Heart right ventricle (tissue), 16 donors: ENCODE results near the gene SPTBN4. TPM values are rescaled to one million over a fixed set of nuclear protein-coding genes. Genes with fewer than 3 reads are reported as not detected.

Source experiments
- ATAC-seq, 8 donors: fragments of 200-7000 bp; cut with Tn5 transposase; one replicate each; pipeline ENCODE4 v1.9.1; 2020; ENCODE audit warnings: mild to moderate bottlenecking in 8 of 8, moderate library complexity in 8 of 8, moderate number of reproducible peaks in 1 of 8
- DNase-seq, 2 donors: peaks; one replicate each; pipeline ENCODE4 v3.0.0-alpha.2; 2020
- H3K27ac ChIP-seq, 10 donors: fragments of 200-600 bp; sonication (generic) in 2 of 10; one replicate each; pipeline versions ENCODE4 v1.5.0 to v1.8.0; 2020 to 2022; ENCODE audit warnings: mild to moderate bottlenecking in 3 of 10
- H3K27me3 ChIP-seq, 7 donors: fragments of 200-600 bp; one replicate each; pipeline ENCODE4 v1.8.0; 2021 to 2022; ENCODE audit warnings: mild to moderate bottlenecking in 2 of 7
- H3K36me3 ChIP-seq, 9 donors: fragments of 200-600 bp; sonication (generic) in 1 of 9; one replicate each; pipeline versions ENCODE4 v1.5.0 to v1.8.0; 2020 to 2022; ENCODE audit warnings: mild to moderate bottlenecking in 2 of 9
- H3K4me1 ChIP-seq, 9 donors: fragments of 200-600 bp; sonication (generic) in 1 of 9; one replicate each; pipeline versions ENCODE4 v1.5.0 to v1.8.0; 2020 to 2022; ENCODE audit warnings: mild to moderate bottlenecking in 4 of 9
- H3K4me3 ChIP-seq, 10 donors: fragments of 200-600 bp; sonication (generic) in 2 of 10; one replicate each; pipeline versions ENCODE4 v1.5.0 to v1.8.0; 2020 to 2022; ENCODE audit warnings: mild to moderate bottlenecking in 7 of 10, moderate library complexity in 2 of 10
- H3K9me3 ChIP-seq, 11 donors: fragments of 200-600 bp in 10 of 11; sonication (generic) in 2 of 11; one replicate each; pipeline versions ENCODE4 v1.5.0 to v1.8.0; 2013 to 2022; ENCODE audit warnings: mild to moderate bottlenecking in 2 of 11, control low read depth in 1 of 11, moderate library complexity in 1 of 11
- WGBS, 2 donors: extraction: QIAGEN DNeasy Blood & Tissue Kit; methylation state at CpG; one replicate each; pipeline ENCODE4 v1.1.7; 2013; ENCODE audit warnings: inconsistent platforms in 1 of 2; 5-methylcytosine and 5-hydroxymethylcytosine counted together
- intact Hi-C, 10 donors: fragments of 100-400 bp; cut with DNase I; formaldehyde crosslinking; loops; one replicate each; pipeline versions ENCODE4 v1.11.1 to v1.14.2; 2022
- polyA plus RNA-seq, 2 donors: library from polyadenylated mRNA; stranded (reverse); fragments of 200-250 nt; gene quantifications; one replicate each; pipeline ENCODE4 v1.2.3, GENCODE V29; 2013
- total RNA-seq, 10 donors: library from RNA; stranded (reverse); fragmentation: NEBNext Ultra II Directional in 3 of 10; extraction: Animal tissue kit (Norgen Biotek cat#: 25700) in 3 of 10; gene quantifications; one replicate each; pipeline versions ENCODE4 v1.2.1 to v1.2.4, GENCODE V29; 2021 to 2023
- TF ChIP-seq, protein P1 (sequence below), 9 donors: fragments of 200-600 bp; sonication (generic) in 2 of 9; IDR thresholded peaks; one replicate each; pipeline versions ENCODE4 v1.5.0 to v1.8.0; 2021 to 2022; ENCODE audit warnings: antibody characterized with exemption in 9 of 9, mild to moderate bottlenecking in 5 of 9, moderate library complexity in 1 of 9
- donor health status: Arrhythmogenic right ventricular cardiomyopathy.
- donor health status: ischemic (EF 13 %, LVEDD 7.1; RV severe dilation, severe dysfunction).
- donor health status: healthy with polysubstance abuse.
- donor health status: DM: no; HTN: yes; CAD: no.
- donor health status: DM: no; HTN: no; CAD: no.
- donor health status: ischemic (EF 25% LVEDD 6.9; RV normal size, moderate dysfunction).
- donor health status: ischemic (EF 25% LVEDD 5.7; RV mildly dilated, moderate dysfunction).
- donor health status: healthy.
- donor health status: DM: yes; HTN: yes; CAD: no.
- donor health status: Ischemic cardiomyopathy.
- donor health status: ischemic (EF 35%, LVEDD 5.7; RV mildly dilated, moderate dysfunction).
- donor health status: nonischemic (EF 11% LVEDD 7.7; RV severe dilation, severe dysfunction).
- donor health status: DM: yes; HTN: yes; CAD: no.
- donor health status: PGD.
- donor health status: ischemic (EF 29% LVEDD 5.4; RV normal size, mild dysfunction).
- donor health status: nonischemic (EF 23%, LVEDD 6.1; RV moderate dilation, normal function).

The SPTBN4 gene
- total and polyA plus RNA-seq, 12 donors: 3.0 to 13.8 (median 4.9) TPM

DNA sequence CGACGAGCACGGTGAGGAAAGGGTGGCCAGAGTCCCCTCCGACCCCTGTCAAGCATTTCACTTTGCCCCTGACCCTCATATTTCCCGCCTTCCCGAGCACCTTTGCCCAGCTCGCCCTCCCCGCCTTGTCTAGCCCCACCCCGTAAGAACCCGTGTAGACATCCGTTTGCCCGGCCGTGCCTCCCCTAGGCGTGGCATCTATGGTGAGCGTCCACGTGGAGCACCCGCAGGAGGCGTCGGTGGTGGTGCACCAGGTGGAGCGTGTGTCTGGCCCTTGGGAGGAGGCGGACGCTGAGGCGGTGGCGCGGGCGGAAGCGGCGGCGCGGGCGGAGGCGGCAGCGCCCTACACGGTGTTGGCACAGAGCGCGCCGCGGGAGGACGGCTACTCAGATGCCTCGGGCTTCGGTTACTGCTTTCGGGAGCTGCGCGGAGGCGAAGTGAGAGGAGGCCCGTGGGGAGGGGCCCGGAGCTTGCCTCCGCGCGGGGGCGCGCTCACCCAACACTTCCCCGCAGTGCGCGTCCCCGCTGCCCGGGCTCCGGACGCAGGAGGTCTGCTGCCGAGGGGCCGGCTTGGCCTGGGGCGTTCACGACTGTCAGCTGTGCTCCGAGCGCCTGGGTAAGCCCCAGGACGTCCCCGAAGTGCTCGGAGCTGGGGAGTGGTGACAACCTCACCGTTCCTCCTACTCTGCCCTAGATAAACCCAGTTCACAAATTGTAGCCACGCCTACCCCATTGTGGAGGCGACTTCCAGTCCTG, 138.6 kb downstream of the SPTBN4 start:
- intact Hi-C loops: loop anchor here in 1 of 10 donors (2.0 kb wide), 1 partner anchor 25 kb away; no protein-coding TSS in a partner anchor
- peak overlapping the region; percentile 2 to 79 (median 53) for H3K4me3 ChIP-seq
- DNase-seq: peak; percentile 61 to 76
- peaks cover 0 to 55% (median 0%) of the 10 kb centered on the region in 7 donors for H3K27me3 ChIP-seq
- TF ChIP-seq, protein P1, sequence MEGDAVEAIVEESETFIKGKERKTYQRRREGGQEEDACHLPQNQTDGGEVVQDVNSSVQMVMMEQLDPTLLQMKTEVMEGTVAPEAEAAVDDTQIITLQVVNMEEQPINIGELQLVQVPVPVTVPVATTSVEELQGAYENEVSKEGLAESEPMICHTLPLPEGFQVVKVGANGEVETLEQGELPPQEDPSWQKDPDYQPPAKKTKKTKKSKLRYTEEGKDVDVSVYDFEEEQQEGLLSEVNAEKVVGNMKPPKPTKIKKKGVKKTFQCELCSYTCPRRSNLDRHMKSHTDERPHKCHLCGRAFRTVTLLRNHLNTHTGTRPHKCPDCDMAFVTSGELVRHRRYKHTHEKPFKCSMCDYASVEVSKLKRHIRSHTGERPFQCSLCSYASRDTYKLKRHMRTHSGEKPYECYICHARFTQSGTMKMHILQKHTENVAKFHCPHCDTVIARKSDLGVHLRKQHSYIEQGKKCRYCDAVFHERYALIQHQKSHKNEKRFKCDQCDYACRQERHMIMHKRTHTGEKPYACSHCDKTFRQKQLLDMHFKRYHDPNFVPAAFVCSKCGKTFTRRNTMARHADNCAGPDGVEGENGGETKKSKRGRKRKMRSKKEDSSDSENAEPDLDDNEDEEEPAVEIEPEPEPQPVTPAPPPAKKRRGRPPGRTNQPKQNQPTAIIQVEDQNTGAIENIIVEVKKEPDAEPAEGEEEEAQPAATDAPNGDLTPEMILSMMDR (IDR thresholded peaks at IDR 0.05): peak in 7 of 9 donors; percentile 8 to 53 (median 33)
- 2 to 9% methylated on average over 69 to 71 of the region's 71 CpGs for WGBS, 2 donors
- peak overlapping the region; percentile 17 to 96 (median 81) for H3K27ac ChIP-seq
- ATAC-seq: peak in 7 of 8 donors; percentile 0 to 19 (median 3)
- H3K4me1 ChIP-seq: peaks cover 26 to 87% (median 70%) of the 10 kb centered on the region in 9 donors
- no peaks in the 10 kb centered on the region for H3K36me3 ChIP-seq
- no peaks in the 10 kb centered on the region for H3K9me3 ChIP-seq

DNA sequence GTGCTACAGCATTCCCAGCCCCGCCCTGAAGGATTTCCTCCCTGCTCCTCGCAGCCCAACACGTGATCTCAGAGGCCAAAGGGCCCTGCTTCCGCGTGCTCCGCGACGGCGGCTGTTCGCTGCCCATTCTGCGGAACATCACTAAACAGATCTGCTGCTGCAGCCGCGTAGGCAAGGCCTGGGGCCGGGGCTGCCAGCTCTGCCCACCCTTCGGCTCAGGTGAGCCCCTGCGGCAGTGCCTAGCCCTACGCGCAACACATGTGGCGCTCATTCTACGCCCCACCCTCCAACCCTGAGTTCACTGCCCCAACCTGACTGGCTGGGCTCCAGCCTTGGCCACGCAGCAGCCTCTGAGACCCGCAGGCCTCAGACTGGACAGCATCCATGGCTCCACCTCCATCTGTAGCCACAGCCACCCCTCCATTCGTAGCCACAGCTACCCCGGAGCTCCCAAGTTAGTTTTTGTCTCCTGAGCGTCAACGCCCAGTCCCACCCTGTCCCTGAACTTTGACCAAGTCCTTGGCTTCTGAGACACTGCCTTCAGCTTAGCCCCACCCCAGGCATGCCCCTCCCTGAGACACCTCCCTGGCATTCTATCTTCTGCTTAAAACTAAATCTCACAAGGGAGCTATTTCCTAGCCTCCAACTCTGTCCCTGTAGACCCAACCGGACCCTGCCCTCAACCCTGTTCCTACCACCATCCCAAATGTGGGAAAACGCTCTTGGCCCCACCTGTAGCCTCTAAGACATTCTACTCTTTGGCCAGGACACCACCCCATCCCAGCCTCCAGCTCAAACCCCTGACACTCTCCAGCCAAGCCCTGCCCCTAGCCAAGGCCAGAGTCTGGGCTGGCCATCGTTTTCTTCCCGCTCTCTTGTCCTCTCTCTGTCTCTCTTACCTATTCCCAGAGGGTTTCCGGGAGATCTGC, 140.8 kb downstream of the SPTBN4 start:
- H3K27me3 ChIP-seq: peaks cover 0 to 36% (median 0%) of the 10 kb centered on the region in 7 donors
- H3K9me3 ChIP-seq: no peaks in the 10 kb centered on the region
- ATAC-seq (no peak), DNase-seq (no peak)
- no peak overlapping the region for H3K4me3 ChIP-seq
- TF ChIP-seq, protein P1 (IDR thresholded peaks at IDR 0.05): no peak
- 57% methylated on average over 31 of the region's 31 CpGs for WGBS, 2 donors
- H3K36me3 ChIP-seq: peaks cover 0 to 15% (median 0%) of the 10 kb centered on the region in 9 donors
- peaks cover 20 to 81% (median 62%) of the 10 kb centered on the region in 9 donors for H3K4me1 ChIP-seq
- intact Hi-C loops: no loop called here
- H3K27ac ChIP-seq: peak overlapping the region in 2 of 10 donors; percentile 31 to 96

DNA sequence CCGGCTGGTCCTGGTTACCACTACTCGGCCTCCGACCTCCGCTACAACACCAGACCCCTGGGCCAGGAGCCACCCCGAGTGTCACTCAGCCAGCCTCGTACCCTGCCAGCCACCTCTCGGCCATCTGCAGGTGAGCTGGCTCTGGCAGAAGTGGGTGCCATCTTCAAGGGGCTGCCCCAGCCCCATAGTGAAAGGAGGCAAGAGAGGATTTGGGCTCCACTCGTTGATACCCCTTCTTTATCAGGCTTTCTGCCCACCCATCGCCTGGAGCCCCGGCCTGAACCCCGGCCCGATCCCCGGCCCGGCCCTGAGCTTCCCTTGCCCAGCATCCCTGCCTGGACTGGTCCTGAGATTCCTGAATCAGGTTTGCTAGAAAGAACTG, 141.4 kb downstream of the SPTBN4 start:
- Histone ChIP-seq H3K4me3 (no peak overlapping the region), H3K27ac (peak overlapping the region in 1 of 10 donors; percentile 96), H3K4me1 (peaks cover 17 to 78% (median 56%) of the 10 kb centered on the region in 9 donors), H3K9me3 (no peaks in the 10 kb centered on the region), H3K36me3 (peaks cover 0 to 20% (median 0%) of the 10 kb centered on the region in 9 donors), H3K27me3 (peaks cover 0 to 29% (median 0%) of the 10 kb centered on the region in 7 donors)
- ATAC-seq: no peak
- no peak for DNase-seq
- intact Hi-C loops: no loop called here
- TF ChIP-seq, protein P1 (IDR thresholded peaks at IDR 0.05): no peak
- WGBS, 2 donors: 90 to 91% methylated on average over 14 of the region's 14 CpGs

DNA sequence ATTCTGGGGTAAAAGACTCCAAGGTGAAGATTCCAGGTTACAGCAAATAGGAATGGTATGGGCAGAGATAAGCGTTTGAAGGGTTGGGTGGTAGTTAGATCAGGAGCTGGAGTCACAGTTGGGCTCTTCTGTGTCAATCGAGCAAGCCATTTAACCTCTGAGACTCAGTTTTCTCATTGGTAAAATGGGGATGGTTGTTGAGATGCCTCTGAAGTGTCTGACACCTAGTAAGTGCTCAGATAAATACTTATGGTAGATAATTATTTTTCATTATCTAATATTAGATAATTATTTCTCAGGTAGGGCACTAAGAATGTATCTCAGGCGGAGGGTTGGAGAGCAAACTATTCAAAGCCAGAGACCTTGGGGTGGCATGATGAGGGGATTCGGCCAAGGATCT, 142.2 kb downstream of the SPTBN4 start:
- peak overlapping the region in 3 of 10 donors; percentile 82 to 92 (median 87) for H3K27ac ChIP-seq
- TF ChIP-seq, protein P1 (IDR thresholded peaks at IDR 0.05): no peak
- H3K9me3 ChIP-seq: no peaks in the 10 kb centered on the region
- WGBS, 2 donors: 81 to 88% methylated on average over 4 of the region's 4 CpGs
- DNase-seq: no peak
- peaks cover 0 to 27% (median 0%) of the 10 kb centered on the region in 7 donors for H3K27me3 ChIP-seq
- peak overlapping the region in 2 of 10 donors; percentile 57 to 58 for H3K4me3 ChIP-seq
- intact Hi-C loops: no loop called here
- ATAC-seq: no peak
- H3K4me1 ChIP-seq: peaks cover 17 to 79% (median 51%) of the 10 kb centered on the region in 9 donors
- H3K36me3 ChIP-seq: peaks cover 0 to 20% (median 0%) of the 10 kb centered on the region in 9 donors
